ENCODE measurements around the gene S100A12.
"Not testable (repeated sequence)": the region's sequence is repeated elsewhere in the genome, so short reads cannot be mapped to it uniquely, and the experiment has no call there.

The S100A12 gene

DNA sequence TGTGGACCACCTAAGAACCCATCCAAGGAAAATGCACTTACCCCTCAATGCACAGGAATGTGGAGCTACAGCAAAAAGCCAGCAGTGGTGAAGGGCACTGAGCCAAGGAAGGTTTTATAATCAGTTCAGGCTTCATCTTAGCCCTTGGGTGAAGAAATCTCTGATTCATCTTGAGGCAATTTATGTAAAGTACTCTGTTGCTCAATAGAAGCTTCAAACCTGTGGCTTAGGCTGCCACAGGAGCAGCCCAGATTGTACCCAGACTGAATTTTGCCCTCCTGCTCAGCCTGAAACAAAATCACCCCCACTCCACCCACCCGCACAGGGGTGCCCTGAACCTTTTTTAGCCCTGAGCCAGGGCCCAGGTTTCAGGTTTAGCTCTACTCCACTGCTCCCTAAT lies at the start of gene S100A12:
TSS of gene S100A12 (minus strand) at position 111 of the 400 bp plus-strand sequence. CDS start 1,029 bp downstream, outside the sequence.
- peak; percentile 9 to 11 for DNase-seq

DNA sequence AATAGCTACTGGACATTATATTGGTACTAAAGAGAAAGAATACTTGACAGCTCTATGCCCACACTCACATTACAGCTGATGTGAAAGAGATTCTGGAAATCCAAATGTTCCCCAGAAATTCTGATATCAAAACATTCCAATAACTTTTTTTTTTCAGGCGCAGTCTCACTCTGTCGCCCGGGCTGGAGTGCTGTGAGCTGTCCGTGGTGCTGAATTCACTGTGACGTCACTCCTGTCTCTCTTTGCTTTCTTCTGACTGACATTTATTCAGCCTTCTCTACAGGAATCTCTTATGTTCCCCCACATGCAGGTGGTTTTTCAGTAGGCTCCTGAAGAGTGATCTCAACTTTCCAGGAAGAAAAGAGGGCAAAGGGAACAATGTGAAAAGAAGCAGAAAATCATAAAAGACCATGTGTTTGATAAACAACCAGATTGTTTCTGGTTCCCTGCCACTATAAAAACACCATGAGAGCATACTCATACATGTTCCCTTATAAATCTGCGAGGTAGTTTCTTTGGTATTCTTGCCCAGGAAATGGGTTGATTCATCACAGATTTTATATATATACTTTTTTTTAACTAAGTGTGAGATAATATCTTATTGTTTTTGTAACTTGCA lies 47.1 kb upstream of the S100A12 start:
- DNase-seq = peak; percentile 60 to 82

DNA sequence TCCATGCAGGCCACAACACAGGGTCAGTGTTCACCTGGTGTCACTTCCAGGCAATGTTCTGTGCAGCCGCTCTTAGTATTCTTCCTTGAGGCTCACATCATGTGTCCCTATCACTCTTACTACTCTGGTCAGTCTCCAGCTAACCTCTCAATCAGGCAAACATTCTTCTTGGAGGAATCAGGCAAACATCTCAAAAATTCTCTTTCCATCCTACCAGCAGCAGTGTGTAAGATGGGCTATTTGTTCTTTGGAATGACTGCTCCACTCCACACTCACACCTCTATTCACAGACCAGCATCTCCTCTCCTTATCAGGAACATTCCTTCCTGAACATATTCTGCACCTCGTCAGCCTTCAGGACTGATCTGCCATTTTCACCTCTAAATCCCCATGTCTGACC lies 44.9 kb upstream of the S100A12 start:
- DNase-seq = no peak

DNA sequence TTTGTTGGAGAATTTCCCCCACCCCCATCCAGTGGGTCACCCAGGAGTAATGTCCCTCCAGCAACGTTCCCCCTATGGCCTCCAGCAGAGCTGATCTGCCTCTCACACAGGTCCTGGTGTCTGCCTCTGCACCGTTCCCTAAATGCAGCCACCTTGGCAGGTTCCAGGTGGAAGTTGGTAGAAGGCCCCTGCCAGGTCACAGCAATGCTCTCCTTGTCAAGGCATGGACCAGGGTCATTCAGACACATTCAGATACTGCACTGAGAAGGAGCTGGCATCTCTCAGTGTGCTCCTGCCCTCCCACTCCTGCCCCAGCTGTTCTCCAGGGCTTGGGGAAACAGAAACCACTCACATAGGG lies 44.0 kb upstream of the S100A12 start:
- not testable (repeated sequence) for DNase-seq

DNA sequence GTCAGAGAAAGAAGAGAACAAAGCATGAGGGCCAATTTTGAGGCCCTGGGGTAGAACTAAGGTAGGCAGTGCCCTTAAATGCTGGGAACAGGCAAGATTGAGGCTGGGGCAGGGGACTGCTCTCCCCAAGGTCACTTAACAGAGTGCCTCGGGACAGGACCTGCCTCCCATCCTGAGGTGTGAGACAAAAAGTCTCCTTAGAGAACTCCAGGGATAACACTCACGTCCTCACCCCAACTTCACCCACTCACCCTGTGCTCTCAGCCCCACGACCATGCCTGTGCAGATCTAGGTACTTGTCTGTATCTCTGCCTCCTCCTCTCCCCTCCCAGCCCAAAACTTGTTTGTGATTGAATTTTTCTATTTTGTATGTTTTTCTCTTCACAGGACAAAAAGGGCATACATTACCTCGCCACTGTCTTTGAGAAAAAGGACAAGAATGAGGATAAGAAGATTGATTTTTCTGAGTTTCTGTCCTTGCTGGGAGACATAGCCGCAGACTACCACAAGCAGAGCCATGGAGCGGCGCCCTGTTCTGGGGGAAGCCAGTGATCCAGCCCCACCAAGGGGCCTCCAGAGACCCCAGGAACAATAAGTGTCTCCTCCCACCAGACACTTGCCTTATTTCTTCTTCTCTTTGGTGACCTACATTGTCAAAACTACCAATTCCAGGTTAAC lies 43.5 kb upstream of the S100A12 start:
- DNase-seq = not testable (repeated sequence)

DNA sequence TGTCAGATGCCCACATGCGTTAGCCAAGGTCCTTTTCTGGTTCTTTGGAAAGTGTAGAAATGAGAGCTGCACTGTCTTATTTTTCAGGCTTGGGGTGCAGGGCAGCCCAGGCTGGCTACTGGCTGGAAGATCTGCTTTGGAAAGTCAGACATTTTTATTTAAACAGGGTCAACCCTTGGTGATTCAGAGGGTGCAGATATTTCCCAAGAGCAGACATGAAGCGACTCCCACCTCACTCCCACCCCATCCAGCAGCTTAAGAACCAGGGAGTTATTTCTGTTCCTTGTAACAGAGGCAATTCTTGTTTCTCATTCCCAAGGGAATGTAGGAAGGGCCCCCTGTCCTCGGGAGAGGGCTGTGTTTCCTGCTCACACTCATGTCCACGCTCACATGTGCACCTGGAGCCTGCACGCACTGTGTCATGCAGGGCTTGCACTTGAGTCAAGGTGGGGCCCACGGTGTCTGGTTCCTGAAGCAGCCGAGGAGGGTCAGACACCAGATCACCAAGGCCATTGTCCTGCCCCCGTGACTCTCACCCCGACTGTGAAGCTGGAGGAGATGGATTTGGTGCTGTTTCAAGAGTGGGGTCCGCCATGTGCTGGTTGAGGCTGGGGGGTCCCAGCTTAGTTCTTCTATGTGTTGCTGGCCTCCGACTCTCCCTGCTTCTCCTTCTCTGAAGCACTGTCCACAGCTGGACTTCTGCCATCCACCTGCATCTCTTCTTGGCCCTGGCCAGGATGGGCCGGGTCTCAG lies 41.9 kb upstream of the S100A12 start:
- DNase-seq = no peak

DNA sequence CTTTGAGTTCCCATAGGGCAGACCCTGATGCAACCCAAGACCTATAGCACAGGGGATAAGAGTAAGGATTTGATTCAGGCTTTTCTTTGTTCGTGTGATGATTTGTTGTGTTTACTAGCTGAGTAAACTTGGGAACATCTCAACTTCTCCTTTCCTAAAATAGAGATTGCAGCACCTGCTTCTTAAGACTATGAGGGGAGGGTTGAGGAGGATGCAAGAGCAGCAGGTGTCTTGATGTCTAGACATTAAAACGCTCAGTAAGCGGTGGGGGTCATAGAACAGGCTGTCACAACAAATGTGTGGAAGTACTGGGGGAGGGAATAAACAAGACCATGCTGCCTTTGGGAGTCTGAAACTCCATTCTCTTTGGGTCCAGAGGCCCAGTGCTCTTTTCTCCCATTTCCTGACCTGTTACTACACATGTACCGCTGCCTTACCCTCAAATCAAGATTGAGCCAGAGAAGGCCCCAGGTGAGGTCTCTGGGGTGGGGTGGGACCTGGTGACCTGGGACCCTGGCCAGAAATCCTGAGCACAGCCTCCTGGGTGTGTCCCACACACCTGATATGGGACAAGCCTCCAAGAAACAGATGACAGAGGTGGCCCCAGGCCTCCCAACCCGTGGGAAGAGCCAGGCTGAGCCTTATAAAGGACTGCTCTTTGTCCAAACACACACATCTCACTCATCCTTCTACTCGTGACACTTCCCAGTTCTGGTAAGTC lies 40.6 kb upstream of the S100A12 start, which contains the start of gene S100A7A:
TSS of gene S100A7A (plus strand) at position 671 of the 721 bp plus-strand sequence. CDS start 1,563 bp downstream, outside the sequence.
- no peak for DNase-seq

DNA sequence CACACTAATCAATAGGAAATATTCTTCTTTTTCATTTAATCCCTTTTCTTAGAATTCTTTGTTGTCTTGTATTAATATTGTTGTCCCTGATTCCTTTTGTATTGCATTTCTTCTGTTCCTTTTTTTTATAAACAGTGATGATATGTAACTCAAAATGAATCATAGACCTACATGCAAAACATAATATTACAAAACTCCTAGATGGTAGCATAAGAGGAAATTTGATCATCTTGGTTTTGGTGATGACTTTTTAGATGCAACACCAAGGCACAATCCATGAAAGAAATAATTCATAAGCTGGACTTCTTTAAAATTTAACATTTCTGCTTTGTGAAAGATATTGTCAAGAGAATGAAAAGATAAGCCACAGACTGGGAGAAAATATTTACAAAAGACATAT lies 38.5 kb upstream of the S100A12 start:
- not testable (repeated sequence) for DNase-seq

DNA sequence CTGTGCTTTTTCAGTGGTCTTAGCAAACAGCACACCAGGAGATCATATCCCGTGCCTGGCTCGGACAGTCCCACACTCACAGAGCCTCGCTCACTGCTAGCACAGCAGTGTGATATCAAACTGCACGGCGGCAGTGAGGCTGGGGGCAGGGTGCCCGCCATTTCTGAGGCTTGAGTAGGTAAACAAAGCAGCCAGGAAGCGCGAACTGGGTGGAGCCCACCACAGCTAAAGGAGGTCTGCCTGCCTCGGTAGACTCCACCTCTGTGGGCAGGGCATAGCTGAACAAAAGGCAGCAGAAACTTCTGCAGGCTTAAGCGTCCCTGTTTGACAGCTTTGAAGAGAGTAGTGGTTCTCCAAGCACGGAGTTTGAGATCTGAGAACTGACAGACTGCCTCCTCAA lies 31.9 kb upstream of the S100A12 start:
- DNase-seq = not testable (repeated sequence)

DNA sequence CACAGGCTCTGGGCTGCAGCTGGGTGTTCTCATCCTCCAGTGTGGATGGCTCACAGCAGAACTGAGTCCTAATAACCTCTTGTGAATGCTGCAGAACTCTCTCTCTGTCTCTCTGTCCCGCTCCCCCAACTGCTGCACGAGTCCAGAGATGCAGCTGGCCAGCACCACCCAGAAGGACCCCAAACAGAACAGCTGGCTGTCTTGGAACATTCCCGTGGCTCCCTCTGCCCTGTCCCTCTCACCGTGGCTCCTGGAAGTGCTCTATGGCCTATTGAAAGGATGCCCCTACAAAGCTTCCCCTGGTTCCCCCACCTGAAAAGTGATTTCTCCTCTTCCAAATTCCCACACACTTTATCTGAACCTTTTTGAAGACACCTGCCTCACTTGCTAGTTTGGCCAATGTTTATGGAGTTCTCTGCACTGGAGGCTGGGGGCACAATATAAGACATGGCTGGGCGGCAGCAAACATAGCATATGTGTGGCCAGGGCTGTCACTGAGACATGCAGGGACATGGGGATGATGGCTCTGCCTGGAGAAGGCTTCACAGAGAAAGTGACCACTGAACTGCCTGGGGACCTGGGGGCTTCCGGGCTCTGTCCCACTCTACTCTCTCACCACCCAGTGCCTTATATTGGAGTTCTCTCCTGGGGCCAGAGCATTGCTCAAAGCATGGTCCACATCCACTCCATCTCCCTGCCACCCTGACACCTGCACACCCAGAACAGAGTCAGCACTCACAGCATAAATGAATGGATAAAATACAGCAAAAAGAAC lies 30.6 kb upstream of the S100A12 start:
- DNase-seq = not testable (repeated sequence)

DNA sequence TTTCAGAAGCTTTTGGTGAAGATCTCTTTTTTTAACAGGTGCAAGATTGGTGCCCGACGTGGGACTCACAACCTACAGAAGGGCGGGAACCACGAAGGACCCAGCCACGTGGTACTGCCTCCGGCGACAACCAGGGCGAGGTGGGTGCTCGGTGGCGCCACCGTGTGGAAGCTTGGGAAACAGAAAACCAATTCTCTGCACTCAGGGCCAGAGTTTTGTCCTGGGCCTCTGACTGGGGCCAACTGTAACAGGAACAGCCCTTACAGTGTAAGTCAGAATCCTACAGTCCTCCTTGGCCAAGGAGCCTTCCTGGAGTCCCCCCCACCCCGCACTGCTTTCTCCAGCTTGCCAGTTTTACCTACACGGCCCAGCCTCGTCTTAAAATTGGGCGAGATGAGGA lies 29.3 kb upstream of the S100A12 start:
- peak; percentile 19 to 21 for DNase-seq

DNA sequence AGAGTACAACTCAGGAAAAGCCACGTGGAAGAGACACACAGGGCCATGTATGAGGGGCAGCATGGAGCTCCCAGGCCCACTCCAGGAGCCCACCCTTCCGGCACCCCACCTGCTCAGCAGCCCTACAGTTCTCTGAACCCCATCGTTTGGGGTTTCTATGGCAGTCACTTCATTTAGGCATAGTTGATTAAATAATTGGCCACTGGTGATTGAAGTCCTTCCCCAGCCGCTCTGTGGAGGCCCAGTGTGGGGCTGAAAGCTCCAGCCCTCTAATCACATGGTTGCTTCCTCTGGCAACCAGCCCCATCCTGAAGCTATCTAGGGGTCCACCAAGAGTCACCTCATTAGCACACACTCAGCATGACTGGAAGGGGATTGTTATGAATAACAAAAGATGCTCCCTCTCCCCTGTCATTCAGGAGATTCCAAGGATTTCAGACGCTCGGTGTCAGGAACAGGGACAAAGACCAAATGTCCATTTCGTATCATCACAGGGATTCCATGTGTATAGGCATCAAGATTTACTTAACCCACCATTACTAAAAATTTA lies 28.7 kb upstream of the S100A12 start:
- DNase-seq = no peak

DNA sequence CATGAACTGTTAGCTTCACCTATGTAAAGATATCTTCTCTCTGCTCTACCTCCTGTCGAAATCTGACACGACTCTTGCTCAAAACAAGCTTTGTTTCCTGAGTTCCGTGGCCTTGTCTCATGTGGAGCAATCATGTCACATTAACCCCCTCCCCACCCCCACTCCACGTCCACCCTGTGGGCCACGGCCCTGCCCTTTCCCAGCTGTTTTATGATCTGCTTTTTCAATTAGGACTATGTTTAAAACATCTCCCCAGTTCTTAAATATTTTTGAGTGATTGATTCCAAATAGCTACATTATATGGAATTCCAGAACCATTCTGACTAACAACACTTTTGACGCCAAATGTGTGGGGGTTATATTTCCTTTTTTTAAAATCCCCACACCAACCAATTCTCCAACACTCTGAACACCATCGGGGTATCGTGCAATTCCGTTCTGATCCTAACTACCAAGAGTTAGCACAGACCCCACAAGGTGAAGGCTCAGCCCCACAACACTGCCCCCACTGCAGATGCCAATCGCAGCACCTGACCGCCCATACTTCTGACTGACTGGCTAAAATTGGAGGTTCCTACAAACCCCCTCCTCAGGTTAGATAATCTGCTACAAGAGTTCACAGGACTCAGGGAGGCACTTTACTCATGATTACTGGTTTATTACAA lies 28.1 kb upstream of the S100A12 start:
- DNase-seq = no peak

DNA sequence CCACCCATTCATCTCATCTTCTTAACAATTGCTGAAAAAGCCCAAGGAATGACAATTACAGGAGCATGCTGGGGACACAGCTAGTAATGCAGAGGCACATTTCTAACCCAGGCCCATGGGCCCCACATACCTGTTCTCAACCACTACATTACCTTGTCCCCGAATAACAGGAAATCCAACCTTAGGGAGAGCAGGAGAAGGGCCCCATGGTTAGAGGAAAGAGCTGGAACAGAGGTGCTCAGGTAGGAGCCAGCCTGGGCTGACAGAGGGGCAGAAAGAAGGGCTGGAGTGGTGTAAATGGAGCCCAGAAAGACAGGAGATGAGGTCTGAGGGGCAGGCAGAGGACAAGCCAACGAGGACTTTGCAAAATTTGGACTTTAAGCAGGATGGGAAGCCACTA lies 26.8 kb upstream of the S100A12 start:
- no peak for DNase-seq

DNA sequence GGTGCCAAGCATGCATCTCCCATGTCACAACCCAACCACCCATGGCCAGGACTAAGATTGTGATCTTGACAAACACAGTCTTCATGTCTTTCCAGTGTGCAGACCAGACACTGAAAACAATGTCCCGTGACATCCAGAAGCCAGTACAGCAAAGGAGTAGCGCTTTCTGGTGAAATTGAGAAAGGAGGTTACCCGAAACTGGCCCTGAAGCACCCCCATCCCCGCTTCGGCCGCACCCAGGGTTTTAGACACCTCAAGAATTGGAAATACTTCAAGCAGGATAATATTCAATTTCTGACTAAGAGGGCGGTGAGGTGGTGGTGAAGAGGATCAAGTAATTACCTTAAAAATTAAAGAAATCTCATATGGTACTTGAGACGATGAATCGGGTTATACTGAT lies 26.0 kb upstream of the S100A12 start:
- no peak for DNase-seq

DNA sequence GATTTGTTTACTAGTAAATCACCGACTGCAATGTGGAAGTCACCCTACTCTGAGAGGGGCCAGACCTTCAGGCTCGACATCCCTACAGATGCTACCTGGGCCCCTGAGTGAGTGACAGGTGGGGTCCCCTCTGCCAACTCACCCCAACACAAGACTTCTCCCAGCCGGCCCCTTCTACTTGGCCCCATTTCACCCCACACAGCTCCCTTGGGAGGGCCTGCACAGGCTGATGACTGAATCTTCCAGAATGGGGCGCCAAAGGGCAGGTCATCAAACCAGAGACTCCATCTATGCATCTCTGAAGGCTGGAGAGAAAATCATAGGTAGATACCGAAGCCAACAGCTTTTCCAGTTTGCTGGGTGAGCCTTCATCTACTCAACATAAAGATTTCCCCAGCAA lies 24.8 kb upstream of the S100A12 start:
- no peak for DNase-seq

DNA sequence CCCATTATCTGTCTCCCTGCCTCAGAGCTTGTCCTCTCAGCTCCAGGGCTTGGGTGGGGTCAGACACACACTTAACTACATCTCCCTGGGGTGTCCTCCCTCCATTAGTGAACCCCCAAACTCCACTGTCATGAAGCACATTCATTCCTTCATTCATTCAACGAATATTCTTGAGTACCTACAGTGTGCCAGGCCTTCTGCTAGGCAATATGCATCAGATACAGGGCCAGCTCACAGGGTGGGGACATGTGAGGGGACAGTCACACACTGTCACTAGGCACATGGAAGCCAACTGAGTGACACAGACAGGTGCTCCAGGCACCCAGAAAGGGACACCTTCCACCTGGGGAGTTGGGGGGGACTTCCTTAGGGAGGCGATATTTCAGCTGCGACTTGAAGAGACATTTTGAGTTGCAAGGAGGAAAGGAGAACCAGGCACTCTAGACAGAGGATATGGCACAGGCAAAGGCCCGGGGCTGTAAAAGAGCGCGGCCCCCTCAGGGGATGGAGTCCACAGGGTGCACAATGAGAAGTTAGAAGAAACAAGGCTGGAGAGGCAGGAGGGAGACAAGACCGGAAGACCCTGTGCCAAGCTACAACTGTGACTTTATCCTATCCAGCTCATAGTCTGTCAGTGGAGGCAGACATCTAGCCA lies 24.1 kb upstream of the S100A12 start:
- no peak for DNase-seq

DNA sequence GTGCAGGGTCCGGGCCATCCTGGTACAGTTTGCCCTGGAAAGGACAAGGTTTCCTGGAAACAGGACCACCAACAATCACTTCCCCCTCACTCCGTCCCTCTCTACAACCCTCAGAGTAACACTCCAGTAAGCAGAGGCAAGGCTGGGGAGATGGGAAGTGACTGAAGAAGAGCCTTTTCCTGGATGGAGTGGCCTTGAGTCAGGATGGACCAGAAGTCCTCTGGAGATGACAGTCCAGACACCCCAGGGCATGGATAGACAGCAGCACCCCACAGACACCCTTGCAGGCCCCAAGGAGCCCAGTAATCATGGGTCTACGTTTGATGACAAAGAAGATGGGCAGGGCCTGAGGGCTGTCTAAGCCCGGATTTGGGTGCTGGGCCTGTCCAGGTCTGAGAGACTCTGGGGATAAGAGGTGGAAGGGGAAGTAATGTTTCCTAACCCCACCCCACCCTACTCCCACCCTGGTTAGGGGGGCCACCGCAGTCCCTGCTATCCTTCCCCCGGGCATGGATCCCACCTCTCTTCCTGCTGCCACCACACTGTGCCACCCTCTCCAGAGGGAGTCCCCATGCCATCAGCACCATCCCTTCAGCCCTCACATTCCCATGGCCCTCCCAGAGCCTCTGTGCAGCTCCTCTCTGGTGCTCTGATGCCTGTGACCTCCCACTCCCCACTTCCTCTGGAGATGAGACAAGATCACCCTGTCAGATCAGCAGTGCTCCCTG lies 22.7 kb upstream of the S100A12 start:
- DNase-seq = no peak

DNA sequence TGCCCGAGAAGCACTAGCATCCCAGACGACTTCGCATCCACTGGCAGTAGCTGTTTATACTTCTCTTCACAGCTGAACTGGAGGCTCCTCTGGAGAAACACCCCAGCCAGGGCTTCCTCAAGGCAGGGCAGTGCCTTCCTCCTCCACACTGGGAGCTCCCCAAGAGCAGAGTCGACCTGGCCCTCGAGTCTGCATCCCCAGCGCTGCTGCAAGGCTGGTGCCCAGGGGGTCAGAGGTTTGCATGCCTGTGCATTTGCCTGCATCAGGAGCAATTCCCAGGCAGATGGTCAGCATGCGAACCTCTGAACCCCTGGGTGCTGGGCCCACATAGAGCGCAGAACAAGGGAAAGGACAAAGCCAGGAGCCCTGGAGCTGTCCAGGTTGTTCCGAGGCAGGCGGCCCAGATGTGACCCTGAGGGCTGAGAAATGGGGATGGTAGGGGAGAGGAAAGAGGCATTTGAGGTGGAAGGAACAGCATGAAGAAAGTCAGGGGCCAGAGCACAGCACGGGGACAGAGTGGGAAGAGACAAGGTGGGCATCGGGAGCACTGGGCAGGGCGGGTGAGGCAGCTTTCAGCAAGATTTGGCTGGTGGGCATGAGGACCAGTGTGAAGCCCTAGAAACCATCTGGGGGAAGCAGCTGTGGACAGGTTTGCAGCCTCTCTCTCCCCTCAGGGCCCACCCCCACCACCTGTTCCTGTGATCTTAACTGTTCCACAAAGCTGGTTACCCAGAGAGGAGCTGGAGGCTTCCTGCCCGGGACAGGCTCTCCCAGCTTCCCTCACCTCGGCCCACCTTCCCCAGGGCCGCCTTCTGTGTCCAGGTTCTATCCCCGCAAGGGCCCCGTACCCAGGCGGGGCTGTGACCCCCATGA lies 21.9 kb upstream of the S100A12 start:
- DNase-seq = no peak
